ENCODE measurements around the gene CHMP4A.

- TF ChIP-seq L3MBTL2 (conservative IDR thresholded peaks at IDR 0.05) (no peak), FOXM1 (IDR thresholded peaks at IDR 0.05; ENCODE audit: borderline replicate concordance) (no peak)
- TF ChIP-seq, protein P1, sequence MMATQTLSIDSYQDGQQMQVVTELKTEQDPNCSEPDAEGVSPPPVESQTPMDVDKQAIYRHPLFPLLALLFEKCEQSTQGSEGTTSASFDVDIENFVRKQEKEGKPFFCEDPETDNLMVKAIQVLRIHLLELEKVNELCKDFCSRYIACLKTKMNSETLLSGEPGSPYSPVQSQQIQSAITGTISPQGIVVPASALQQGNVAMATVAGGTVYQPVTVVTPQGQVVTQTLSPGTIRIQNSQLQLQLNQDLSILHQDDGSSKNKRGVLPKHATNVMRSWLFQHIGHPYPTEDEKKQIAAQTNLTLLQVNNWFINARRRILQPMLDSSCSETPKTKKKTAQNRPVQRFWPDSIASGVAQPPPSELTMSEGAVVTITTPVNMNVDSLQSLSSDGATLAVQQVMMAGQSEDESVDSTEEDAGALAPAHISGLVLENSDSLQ (IDR thresholded peaks at IDR 0.05): no peak
Observed at GRCh38 chr14:24241829-24242443, 28.6 kb upstream of the CHMP4A start.
